ENCODE data around the gene TLX2. TPM values are rescaled to one million over a fixed set of nuclear protein-coding genes. Genes with fewer than 3 reads are reported as not detected.

The TLX2 gene
- total and polyA plus RNA-seq, 2 of the 13 experiments (the other 11 are each of a cell fraction or from before 2014, with no cell fraction given): 0.05 to 0.20 TPM

DNA sequence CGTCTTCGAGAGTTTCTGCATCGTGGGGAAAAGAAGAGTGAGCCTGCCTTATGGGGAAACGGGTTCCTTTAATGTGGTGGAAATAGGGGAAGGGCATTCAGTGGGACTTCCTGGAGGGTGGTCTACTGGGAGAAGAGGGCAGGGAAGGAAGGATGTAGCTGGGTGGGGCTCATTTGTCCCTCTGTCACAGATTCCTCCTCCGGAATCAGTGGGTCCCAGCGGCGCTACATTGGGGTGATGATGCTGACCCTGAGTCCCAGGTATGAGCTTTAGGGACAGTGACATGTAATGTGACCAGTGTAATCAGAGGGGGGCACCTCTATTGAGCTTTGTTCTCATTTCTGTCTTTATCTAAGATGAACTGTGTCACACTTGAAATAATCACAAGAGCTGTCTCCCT is 17.4 kb downstream of the TLX2 start:
- Histone ChIP-seq H3K9me3 (ENCODE audit: low read length) (no peaks in the 10 kb centered on the region), H3K9ac (ENCODE audit: insufficient read depth, low read depth, low read length) (no peak overlapping the region), H3K27ac (ENCODE audit: extremely low read length, insufficient read depth, low read length) (no peak overlapping the region), H4K20me1 (ENCODE audit: insufficient read depth, low read length) (no peaks in the 10 kb centered on the region), H2AFZ (ENCODE audit: low read length) (no peak overlapping the region), H3K27me3 (ENCODE audit: control insufficient read depth in 1 of 2, insufficient read depth in 2 of 2, low read length in 2 of 2) (peaks cover 4 to 9% of the 10 kb centered on the region in 2 experiments; a peak in 3 of 5 replicates), H3K4me1 (ENCODE audit: insufficient read depth, low read length) (peaks cover 38% of the 10 kb centered on the region), H3K4me2 (ENCODE audit: low read depth, low read length) (no peak overlapping the region), H3K4me3 (replicated peaks in 1 of 3; ENCODE audit: insufficient read depth in 1 of 3, low read depth in 2 of 3, low read length in 3 of 3) (no peak overlapping the region), H3K36me3 (replicated peaks in 1 of 2; ENCODE audit: control insufficient read depth in 1 of 2, insufficient read depth in 2 of 2, low read length in 2 of 2) (peaks cover 15 to 29% of the 10 kb centered on the region in 2 experiments), H3K79me2 (ENCODE audit: insufficient read depth, low read length) (peaks cover 30% of the 10 kb centered on the region)
- BruUV-seq (replicated peaks): no TSS peak
- DNase-seq (ENCODE audit: low spot score): no peak
- POLR2A ChIA-PET: interaction anchor here (0.7 to 5.9 kb wide), 6 partner anchors 23 to 74 kb away, joined by 3 to 76 read pairs (median 12); partner anchors contain the start of genes CCDC142, LBX2, PCGF1 and TTC31
- CTCF ChIA-PET (ENCODE audit: low intra/inter-chr PET ratio, low total read pairs): interaction anchor here (1.2 to 2.4 kb wide), 5 partner anchors 25 to 282 kb away, joined by 4 to 19 read pairs (median 5); partner anchors contain the start of genes CCDC142, PCGF1 and TTC31
- no peak for ATAC-seq
- 99% methylated on average over 7 of the region's 7 CpGs for WGBS (ENCODE audit: low lambda C conversion rate)
- no peak for FAIRE-seq
- TF ChIP-seq THAP11 (CRISPR knock-in tag; IDR thresholded peaks at IDR 0.05) (no peak), RCOR2 (CRISPR knock-in tag; IDR thresholded peaks at IDR 0.05) (no peak), KDM3A (CRISPR knock-in tag; IDR thresholded peaks at IDR 0.05; ENCODE audit: low read depth) (no peak)
- TF ChIP-seq, protein P1, sequence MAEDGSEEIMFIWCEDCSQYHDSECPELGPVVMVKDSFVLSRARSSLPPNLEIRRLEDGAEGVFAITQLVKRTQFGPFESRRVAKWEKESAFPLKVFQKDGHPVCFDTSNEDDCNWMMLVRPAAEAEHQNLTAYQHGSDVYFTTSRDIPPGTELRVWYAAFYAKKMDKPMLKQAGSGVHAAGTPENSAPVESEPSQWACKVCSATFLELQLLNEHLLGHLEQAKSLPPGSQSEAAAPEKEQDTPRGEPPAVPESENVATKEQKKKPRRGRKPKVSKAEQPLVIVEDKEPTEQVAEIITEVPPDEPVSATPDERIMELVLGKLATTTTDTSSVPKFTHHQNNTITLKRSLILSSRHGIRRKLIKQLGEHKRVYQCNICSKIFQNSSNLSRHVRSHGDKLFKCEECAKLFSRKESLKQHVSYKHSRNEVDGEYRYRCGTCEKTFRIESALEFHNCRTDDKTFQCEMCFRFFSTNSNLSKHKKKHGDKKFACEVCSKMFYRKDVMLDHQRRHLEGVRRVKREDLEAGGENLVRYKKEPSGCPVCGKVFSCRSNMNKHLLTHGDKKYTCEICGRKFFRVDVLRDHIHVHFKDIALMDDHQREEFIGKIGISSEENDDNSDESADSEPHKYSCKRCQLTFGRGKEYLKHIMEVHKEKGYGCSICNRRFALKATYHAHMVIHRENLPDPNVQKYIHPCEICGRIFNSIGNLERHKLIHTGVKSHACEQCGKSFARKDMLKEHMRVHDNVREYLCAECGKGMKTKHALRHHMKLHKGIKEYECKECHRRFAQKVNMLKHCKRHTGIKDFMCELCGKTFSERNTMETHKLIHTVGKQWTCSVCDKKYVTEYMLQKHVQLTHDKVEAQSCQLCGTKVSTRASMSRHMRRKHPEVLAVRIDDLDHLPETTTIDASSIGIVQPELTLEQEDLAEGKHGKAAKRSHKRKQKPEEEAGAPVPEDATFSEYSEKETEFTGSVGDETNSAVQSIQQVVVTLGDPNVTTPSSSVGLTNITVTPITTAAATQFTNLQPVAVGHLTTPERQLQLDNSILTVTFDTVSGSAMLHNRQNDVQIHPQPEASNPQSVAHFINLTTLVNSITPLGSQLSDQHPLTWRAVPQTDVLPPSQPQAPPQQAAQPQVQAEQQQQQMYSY (CRISPR knock-in tag; IDR thresholded peaks at IDR 0.05): no peak
- intact Hi-C loops (cut with micrococcal nuclease; ENCODE audit: unreplicated experiment): loop anchor here (1.0 kb wide), 1 partner anchor 198 kb away; no protein-coding TSS in a partner anchor
- in situ Hi-C loops (cut with HindIII; ENCODE audit: extremely low pct_ligation_motif_present, low pct_unique_long_range_greater_than_20kb): no loop called here

Data from HepG2 (cell line).